Testis (tissue), 3 donors: Measurements from ENCODE around the gene DDB1. TPM values are rescaled to one million over a fixed set of nuclear protein-coding genes. Genes with fewer than 3 reads are reported as not detected.

Experiments used
- DNase-seq: peaks from one replicate; pipeline ENCODE4 v3.0.0-alpha.2; 2019
- H3K27ac ChIP-seq, 2 donors: fragments of 200-600 bp; sonication (generic); one replicate each; pipeline ENCODE4 v1.5.1; 2019
- H3K27me3 ChIP-seq: fragments of 200-600 bp; sonication (generic); one replicate; pipeline ENCODE4 v1.5.1; 2019
- H3K36me3 ChIP-seq: fragments of 200-600 bp; sonication (generic); one replicate; pipeline ENCODE4 v1.5.1; 2017; ENCODE audit warnings: low read depth; ENCODE audit errors: missing control alignments
- H3K4me1 ChIP-seq: fragments of 200-600 bp; sonication (generic); one replicate; pipeline ENCODE4 v1.5.1; 2019
- H3K4me3 ChIP-seq, 2 donors: fragments of 200-600 bp; sonication (generic); one replicate each; pipeline ENCODE4 v1.5.1; 2017 to 2019
- H3K9me3 ChIP-seq: fragments of 200-600 bp; sonication (generic); one replicate; pipeline ENCODE4 v1.5.1; 2017
- CTCF ChIP-seq, 3 experiments: fragments of 450-650 bp in 2 of 3; fragments of 200-600 bp in 1 of 3; sonication (generic) in 1 of 3; IDR thresholded peaks; one replicate each; pipeline ENCODE4 v1.5.1; 2016 to 2019; ENCODE audit warnings: antibody characterized with exemption in 3 of 3, mild to moderate bottlenecking in 2 of 3, moderate library complexity in 1 of 3
- POLR2A ChIP-seq: fragments of 450-650 bp; IDR thresholded peaks from one replicate; pipeline ENCODE4 v1.6.1; 2017; ENCODE audit warnings: antibody characterized with exemption, mild to moderate bottlenecking, moderate library complexity
- WGBS, 2 donors: methylation state at CpG; one replicate each; pipeline ENCODE4 v1.1.5; 2018; 5-methylcytosine and 5-hydroxymethylcytosine counted together
- intact Hi-C: fragments of 100-400 bp; cut with DNase I; formaldehyde crosslinking; loops from one replicate; pipeline ENCODE4 v1.15.1; 2023; ENCODE audit warnings: low total_unique reads
- polyA plus RNA-seq: library from polyadenylated mRNA; stranded (reverse); fragments of 350-450 nt; fragmentation: Illumina TruSeq; extraction: RNeasy Lipid Tissue Mini Kit (QIAGEN cat#74804); gene quantifications from one replicate; pipeline ENCODE4 v1.2.3, GENCODE V29; 2014; ENCODE audit warnings: low read depth, low replicate concordance; ENCODE audit not compliant: insufficient read depth
- total RNA-seq, 2 donors: library from RNA; depleted of rRNA; stranded (reverse); fragments of >200 nt; gene quantifications; one replicate each; pipeline ENCODE4 v1.2.3, GENCODE V29; 2016

Gene DDB1
- total and polyA plus RNA-seq, 3 donors from 2014 or later: 257 to 333 (median 266) TPM

GRCh38 chr11:61283613-61284012 is 49.3 kb downstream of the DDB1 start:
- TF ChIP-seq CTCF (IDR thresholded peaks at IDR 0.05): no peak
- no peaks in the 10 kb centered on the region for H3K4me1 ChIP-seq
- no peaks in the 10 kb centered on the region for H3K36me3 ChIP-seq
- no peak for DNase-seq
- no peaks in the 10 kb centered on the region for H3K27me3 ChIP-seq
- WGBS, 2 donors: 90 to 92% methylated on average over 4 of the region's 4 CpGs
- H3K9me3 ChIP-seq: no peaks in the 10 kb centered on the region
- no peak overlapping the region for H3K27ac ChIP-seq
- intact Hi-C loops: no loop called here
- no peak overlapping the region for H3K4me3 ChIP-seq

DNA sequence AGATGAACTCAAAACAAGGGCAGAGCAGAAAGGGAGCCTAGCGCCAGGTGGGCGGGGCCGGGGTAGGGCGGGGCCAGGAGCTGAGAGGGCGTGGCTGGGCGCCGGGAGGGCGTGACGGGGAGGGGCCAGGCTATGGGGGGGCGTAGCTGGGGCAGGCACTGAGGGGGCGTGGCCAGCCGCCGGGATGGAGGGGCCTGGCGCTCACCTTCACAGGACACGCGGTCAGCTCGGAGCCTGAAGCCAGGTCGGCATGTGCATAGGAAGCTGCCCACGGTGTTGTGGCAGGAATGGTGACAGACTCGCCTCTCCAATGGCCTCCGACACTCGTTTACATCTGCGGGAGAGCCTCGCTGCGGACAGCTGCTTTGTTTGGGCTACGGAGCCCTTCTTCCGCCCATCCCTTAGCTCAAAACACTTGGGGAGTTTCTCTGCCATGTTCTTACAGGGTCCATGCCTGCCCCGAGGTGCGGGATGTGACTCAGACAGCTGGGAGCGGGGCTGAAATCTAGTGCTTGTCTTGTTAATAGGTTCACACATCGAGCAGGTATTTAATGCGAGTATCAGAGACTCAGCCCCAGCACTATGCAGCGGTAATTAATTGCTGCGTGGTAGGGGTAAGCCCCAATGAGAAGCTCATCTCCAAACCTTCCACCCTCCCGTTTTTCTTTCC is 51.2 kb downstream of the DDB1 start:
- Histone ChIP-seq H3K27ac (no peak overlapping the region), H3K27me3 (no peaks in the 10 kb centered on the region), H3K4me1 (no peaks in the 10 kb centered on the region), H3K4me3 (peak overlapping the region; percentile 18 to 39), H3K36me3 (no peaks in the 10 kb centered on the region), H3K9me3 (no peaks in the 10 kb centered on the region)
- intact Hi-C loops: no loop called here
- no peak for TF ChIP-seq POLR2A
- WGBS, 2 donors: 41 to 44% methylated on average over 33 to 35 of the region's 35 CpGs
- DNase-seq: peak; percentile 82

GRCh38 chr11:61280883-61281580 is 51.9 kb downstream of the DDB1 start:
- 56 to 66% methylated on average over 19 to 20 of the region's 20 CpGs for WGBS, 2 donors
- H3K4me1 ChIP-seq: no peaks in the 10 kb centered on the region
- H3K9me3 ChIP-seq: no peaks in the 10 kb centered on the region
- DNase-seq: no peak
- no peaks in the 10 kb centered on the region for H3K36me3 ChIP-seq
- no peak overlapping the region for H3K27ac ChIP-seq
- no peaks in the 10 kb centered on the region for H3K27me3 ChIP-seq
- intact Hi-C loops: no loop called here
- H3K4me3 ChIP-seq: peak overlapping the region in 1 of 2 donors; percentile 39
- TF ChIP-seq CTCF (IDR thresholded peaks at IDR 0.05) (no peak), POLR2A (no peak)

DNA sequence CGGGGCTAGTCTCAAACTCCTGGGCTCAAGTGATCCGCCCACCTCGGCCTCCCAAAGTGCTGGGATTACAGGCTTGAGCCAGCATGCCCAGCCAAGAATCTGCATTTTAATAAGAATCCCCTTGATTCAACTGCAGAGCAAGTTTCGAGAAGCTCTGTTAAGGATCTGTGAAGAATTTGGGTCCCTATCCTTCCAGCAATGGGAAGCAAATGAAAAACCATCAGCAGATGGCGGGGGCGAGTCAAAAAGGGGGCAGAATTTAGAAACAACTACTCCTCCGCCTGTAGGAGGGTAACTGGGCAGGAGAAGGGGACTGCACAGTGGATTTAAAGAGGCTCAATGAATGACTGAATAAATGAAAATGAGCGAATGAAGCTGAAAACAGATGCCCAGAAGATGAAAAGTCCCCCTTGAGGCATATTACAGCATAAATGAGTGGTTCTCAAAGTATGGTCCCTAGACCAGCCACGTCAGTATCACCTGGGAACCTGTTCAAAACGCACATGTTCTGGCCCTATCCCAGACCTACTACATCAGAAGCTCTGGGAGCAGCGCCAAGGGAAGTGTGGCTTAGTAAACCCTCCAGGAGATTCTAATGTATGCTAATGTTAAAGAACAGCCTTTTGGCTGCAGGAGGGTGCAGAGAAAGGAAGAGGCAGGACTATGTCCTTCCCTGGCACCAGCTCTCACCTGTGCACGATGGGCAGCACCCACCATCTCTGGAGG is 52.8 kb downstream of the DDB1 start:
- WGBS, 2 donors: 84 to 89% methylated on average over 11 to 12 of the region's 12 CpGs
- no peak for DNase-seq
- TF ChIP-seq POLR2A: no peak
- no peak for TF ChIP-seq CTCF (IDR thresholded peaks at IDR 0.05)
- Histone ChIP-seq H3K9me3 (no peaks in the 10 kb centered on the region), H3K4me1 (no peaks in the 10 kb centered on the region), H3K4me3 (no peak overlapping the region), H3K27me3 (no peaks in the 10 kb centered on the region), H3K36me3 (no peaks in the 10 kb centered on the region), H3K27ac (no peak overlapping the region)
- intact Hi-C loops: no loop called here

GRCh38 chr11:61278001-61278470 is 54.9 kb downstream of the DDB1 start:
- TF ChIP-seq CTCF (IDR thresholded peaks at IDR 0.05) (no peak), POLR2A (no peak)
- no peak overlapping the region for H3K4me3 ChIP-seq
- intact Hi-C loops: no loop called here
- DNase-seq: no peak
- WGBS, 2 donors: 48% methylated on average over 10 of the region's 10 CpGs
- no peaks in the 10 kb centered on the region for H3K36me3 ChIP-seq
- no peaks in the 10 kb centered on the region for H3K9me3 ChIP-seq
- H3K4me1 ChIP-seq: no peaks in the 10 kb centered on the region
- peak overlapping the region in 1 of 2 donors; percentile 23 for H3K27ac ChIP-seq
- no peaks in the 10 kb centered on the region for H3K27me3 ChIP-seq
